Tibial artery (tissue), 4 donors: ENCODE results near the gene PTPN2.

ENCODE experiments used
- DNase-seq, 2 donors: peaks; one replicate each; pipeline ENCODE4 v3.0.0-alpha.2; 2019
- H3K27ac ChIP-seq, 2 donors: fragments of 200-600 bp; sonication (generic) in 1 of 2; 1 replicate in 1 of 2; 2 replicates in 1 of 2; pipeline ENCODE4 v1.5.1; 2018 to 2019; ENCODE audit warnings: mild to moderate bottlenecking in 1 of 2
- H3K27me3 ChIP-seq, 2 donors: fragments of 200-600 bp; sonication (generic) in 1 of 2; one replicate each; pipeline versions ENCODE4 v1.5.1 to v1.6.0; 2016 to 2019
- H3K36me3 ChIP-seq, 3 donors: fragments of 200-600 bp; sonication (generic) in 2 of 3; one replicate each; pipeline ENCODE4 v1.5.1; 2016 to 2019; ENCODE audit warnings: mild to moderate bottlenecking in 2 of 3
- H3K4me1 ChIP-seq, 4 donors: fragments of 200-600 bp; sonication (generic) in 2 of 4; 1 replicate in 3 of 4; 2 replicates in 1 of 4; pipeline ENCODE4 v1.5.1; 2016 to 2019
- H3K4me3 ChIP-seq, 2 donors: fragments of 200-600 bp; sonication (generic) in 1 of 2; 1 replicate in 1 of 2; 2 replicates in 1 of 2; pipeline ENCODE4 v1.5.1; 2018 to 2019; ENCODE audit warnings: mild to moderate bottlenecking in 2 of 2
- H3K9me3 ChIP-seq, 3 donors: fragments of 200-600 bp; sonication (generic) in 1 of 3; one replicate each; pipeline ENCODE4 v1.5.1; 2016 to 2019
- CTCF ChIP-seq, 2 experiments: fragments of 200-600 bp in 1 of 2; fragments of 450-650 bp in 1 of 2; IDR thresholded peaks; one replicate each; pipeline ENCODE4 v1.5.1; 2017 to 2019; ENCODE audit warnings: antibody characterized with exemption in 2 of 2, mild to moderate bottlenecking in 1 of 2, moderate library complexity in 1 of 2
- intact Hi-C: fragments of 100-400 bp; cut with DNase I; formaldehyde crosslinking; loops from one replicate; pipeline ENCODE4 v1.15.0; 2023; ENCODE audit warnings: low total_unique reads

Gene PTPN2

GRCh38 chr18:12872408-12872807, 11.6 kb downstream of the PTPN2 start:
- intact Hi-C loops = no loop called here
- no peak for DNase-seq
- no peaks in the 10 kb centered on the region for H3K9me3 ChIP-seq

DNA sequence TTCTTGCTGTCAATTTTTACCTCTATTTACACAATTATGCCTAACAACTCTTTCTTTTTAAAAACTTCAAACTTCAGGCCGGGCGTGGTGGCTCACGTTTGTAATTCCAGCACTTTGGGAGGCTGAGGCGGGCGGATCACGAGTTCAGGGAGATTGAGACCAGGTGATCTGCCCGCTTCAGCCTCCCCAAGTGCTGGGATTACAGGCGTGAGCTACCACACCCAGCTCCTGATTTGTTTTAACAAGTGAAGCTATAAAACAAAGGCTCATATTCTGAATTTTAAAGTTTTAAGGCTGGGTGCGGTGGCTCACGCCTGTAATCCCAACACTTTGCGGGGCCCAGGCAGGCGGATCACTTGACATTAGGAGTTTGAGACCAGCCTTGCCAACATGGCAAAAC, 15.5 kb downstream of the PTPN2 start:
- H3K36me3 ChIP-seq = no peaks in the 10 kb centered on the region
- no peak overlapping the region for H3K27ac ChIP-seq
- no peak overlapping the region for H3K4me3 ChIP-seq
- no peaks in the 10 kb centered on the region for H3K9me3 ChIP-seq
- TF ChIP-seq CTCF (IDR thresholded peaks at IDR 0.05) = no peak
- no peak for DNase-seq
- H3K4me1 ChIP-seq = no peaks in the 10 kb centered on the region
- intact Hi-C loops = no loop called here
- H3K27me3 ChIP-seq = no peaks in the 10 kb centered on the region

More at GRCh38 chr18:12872408-12872807, 11.6 kb downstream of the PTPN2 start:
- Histone ChIP-seq H3K27me3 (no peaks in the 10 kb centered on the region), H3K27ac (no peak overlapping the region), H3K4me1 (no peaks in the 10 kb centered on the region), H3K4me3 (no peak overlapping the region), H3K36me3 (no peaks in the 10 kb centered on the region)
- TF ChIP-seq CTCF (IDR thresholded peaks at IDR 0.05) = no peak

DNA sequence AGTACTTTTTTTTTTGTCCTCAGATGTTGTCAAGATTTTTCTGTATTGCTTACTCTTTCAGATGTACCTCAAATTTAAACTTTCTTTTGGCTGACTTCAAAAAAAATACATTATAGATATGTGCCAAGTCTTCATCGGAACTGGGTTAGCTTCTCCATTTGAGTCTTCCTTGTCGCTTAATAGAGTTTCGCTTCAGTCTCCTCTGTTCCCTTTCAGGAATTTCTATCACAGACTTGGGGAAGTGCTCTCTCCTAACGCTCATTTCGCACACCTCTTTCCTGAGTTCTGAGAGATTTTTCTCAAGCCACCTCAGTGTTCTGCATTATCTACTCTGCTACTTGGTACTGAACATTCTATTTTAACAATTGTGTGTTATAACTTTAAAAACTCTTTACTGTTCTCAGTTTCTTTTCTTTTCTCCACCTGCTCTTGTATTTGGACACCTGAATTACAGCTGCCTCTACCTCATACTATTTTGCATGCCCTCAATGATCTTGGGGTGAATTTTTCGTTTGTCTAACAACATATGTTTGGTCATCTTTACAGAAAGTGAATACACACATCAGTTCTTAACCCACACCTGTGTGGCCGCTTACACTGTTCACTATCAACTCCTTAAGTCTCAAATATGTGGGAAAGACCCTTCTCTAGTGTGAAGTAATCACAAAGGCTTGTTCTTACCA, 16.5 kb downstream of the PTPN2 start:
- H3K4me3 ChIP-seq = no peak overlapping the region
- H3K36me3 ChIP-seq = no peaks in the 10 kb centered on the region
- no peak for DNase-seq
- H3K27ac ChIP-seq = no peak overlapping the region
- H3K4me1 ChIP-seq = no peaks in the 10 kb centered on the region
- intact Hi-C loops = no loop called here
- TF ChIP-seq CTCF (IDR thresholded peaks at IDR 0.05) = no peak
- H3K9me3 ChIP-seq = no peaks in the 10 kb centered on the region
- H3K27me3 ChIP-seq = no peaks in the 10 kb centered on the region

DNA sequence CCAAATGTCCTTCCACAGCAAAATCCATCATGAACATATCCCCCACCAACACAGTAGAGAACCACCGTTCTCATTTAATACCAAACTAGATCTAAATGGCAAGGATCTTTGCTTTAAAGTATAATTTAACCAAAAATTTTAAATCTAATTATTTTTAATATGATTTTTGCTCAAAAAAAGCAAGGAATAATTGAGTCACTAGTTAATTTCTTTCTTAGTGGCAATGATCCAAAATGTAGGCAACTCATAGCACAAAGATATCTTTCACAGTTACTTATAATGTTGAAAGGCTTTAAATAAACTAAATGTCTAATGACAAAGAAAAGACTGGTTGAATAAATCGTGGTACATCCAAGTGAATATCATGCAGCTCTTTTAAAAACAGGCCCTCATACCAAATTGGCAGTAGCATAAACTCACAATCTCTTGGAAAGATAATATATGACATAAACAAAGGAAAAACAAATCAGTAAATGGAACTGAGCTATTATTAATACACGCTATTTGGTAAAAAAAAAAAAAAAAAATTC, 20.3 kb downstream of the PTPN2 start:
- Histone ChIP-seq H3K4me1 (no peaks in the 10 kb centered on the region), H3K27me3 (no peaks in the 10 kb centered on the region), H3K36me3 (no peaks in the 10 kb centered on the region), H3K27ac (no peak overlapping the region), H3K4me3 (no peak overlapping the region), H3K9me3 (no peaks in the 10 kb centered on the region)
- intact Hi-C loops = no loop called here
- TF ChIP-seq CTCF (IDR thresholded peaks at IDR 0.05) = no peak
- no peak for DNase-seq

GRCh38 chr18:12862874-12863482, 21.1 kb downstream of the PTPN2 start:
- TF ChIP-seq CTCF (IDR thresholded peaks at IDR 0.05) = no peak
- intact Hi-C loops = no loop called here

More at GRCh38 chr18:12862874-12863482, 21.1 kb downstream of the PTPN2 start:
- Histone ChIP-seq H3K36me3 (no peaks in the 10 kb centered on the region), H3K4me1 (no peaks in the 10 kb centered on the region), H3K27me3 (no peaks in the 10 kb centered on the region), H3K27ac (no peak overlapping the region), H3K9me3 (no peaks in the 10 kb centered on the region), H3K4me3 (no peak overlapping the region)
- DNase-seq = no peak
